Endothelial cell of umbilical vein (primary cell): ENCODE data around the gene SYT8. TPM values are rescaled to one million over a fixed set of nuclear protein-coding genes. Genes with fewer than 3 reads are reported as not detected.

Experiments used
- BruUV-seq: library from RNA; stranded (reverse); fragments of 400-500 nt; replicated peaks from 2 replicates; lab custom pipeline; 2021; lab: Mats Ljungman, UMichigan
- CTCF ChIA-PET: fragments of 300-600, 350-600 bp; sonication (Branson Sonifier 250); formaldehyde crosslinking; loops from one replicate; lab custom pipeline; 2021; ENCODE audit warnings: antibody characterized with exemption, inconsistent platforms; lab: Charles Lee
- POLR2A ChIA-PET: fragments of 300-600, 350-600 bp; sonication (Branson Sonifier 250); formaldehyde crosslinking; loops from one replicate; lab custom pipeline; 2021; ENCODE audit warnings: antibody characterized with exemption, inconsistent platforms; lab: Charles Lee
- DNase-seq: peaks from one replicate; pipeline ENCODE4 v3.0.0-alpha.2; 2011; ENCODE audit warnings: low read depth, low spot score
- FAIRE-seq: peaks from 2 replicates; lab custom pipeline; 2011; peaks lifted over from hg19 to GRCh38; lab: Jason Lieb, UNC
- H2AFZ ChIP-seq: 2 replicates; pipeline ENCODE4 v1.6.0; 2012; ENCODE audit warnings: low read depth, low read length, control low read depth, inconsistent platforms
- H3K27ac ChIP-seq: 2 replicates; pipeline ENCODE4 v1.5.1; 2011; ENCODE audit warnings: low read depth, mild to moderate bottlenecking, control low read depth, low read length, moderate library complexity; ENCODE audit not compliant: insufficient read depth
- H3K27me3 ChIP-seq, 2 experiments: 2 replicates each; pipeline versions ENCODE4 v1.6.0 to v1.6.1; 2011; ENCODE audit warnings: low read length in 2 of 2, mixed read lengths in 1 of 2; ENCODE audit not compliant: control insufficient read depth in 2 of 2, insufficient read depth in 2 of 2
- H3K36me3 ChIP-seq, 2 experiments: 2 replicates in 1 of 2; 3 replicates in 1 of 2; pipeline ENCODE4 v1.5.1; 2011; ENCODE audit warnings: low read length in 2 of 2, mild to moderate bottlenecking in 1 of 2, moderate library complexity in 1 of 2; ENCODE audit not compliant: control insufficient read depth in 2 of 2, insufficient read depth in 2 of 2; ENCODE audit errors: extremely low read depth in 1 of 2
- H3K4me1 ChIP-seq: 3 replicates; pipeline ENCODE4 v1.5.1; 2011; ENCODE audit warnings: mild to moderate bottlenecking, low read length; ENCODE audit not compliant: control insufficient read depth, insufficient read depth; ENCODE audit errors: extremely low read depth
- H3K4me2 ChIP-seq: 2 replicates; pipeline ENCODE4 v1.6.1; 2011; ENCODE audit warnings: low read length, control low read depth, mixed read lengths; ENCODE audit not compliant: insufficient read depth
- H3K4me3 ChIP-seq, 3 experiments: fragments of 200-600 bp in 1 of 3; sonication (generic), shearing (Covaris generic) in 1 of 3; replicated peaks in 1 of 3; 2 replicates each; pipeline ENCODE4 v1.5.1; 2011 to 2016; ENCODE audit warnings: control low read depth in 3 of 3, low read length in 3 of 3, mild to moderate bottlenecking in 2 of 3, inconsistent platforms in 1 of 3, low read depth in 1 of 3, moderate library complexity in 1 of 3; ENCODE audit not compliant: insufficient read depth in 1 of 3
- H3K79me2 ChIP-seq: 2 replicates; pipeline ENCODE4 v1.6.0; 2012; ENCODE audit warnings: low read length, inconsistent platforms; ENCODE audit not compliant: control insufficient read depth, insufficient read depth
- H3K9ac ChIP-seq: replicated peaks from 2 replicates; pipeline ENCODE3; 2011; ENCODE audit warnings: low read length, control low read depth; ENCODE audit not compliant: insufficient read depth; ENCODE audit errors: extremely low read depth
- H3K9me1 ChIP-seq: replicated peaks from 3 replicates; pipeline ENCODE4 v1.6.0; 2011; ENCODE audit warnings: mild to moderate bottlenecking, low read length; ENCODE audit not compliant: control insufficient read depth, insufficient read depth; ENCODE audit errors: extremely low read depth
- H3K9me3 ChIP-seq: replicated peaks from 2 replicates; pipeline ENCODE4 v1.5.1; 2012; ENCODE audit warnings: low read length, inconsistent platforms; ENCODE audit not compliant: control insufficient read depth, insufficient read depth
- H4K20me1 ChIP-seq: replicated peaks from 2 replicates; pipeline ENCODE3; 2011; ENCODE audit warnings: mild to moderate bottlenecking, low read length; ENCODE audit not compliant: control insufficient read depth, insufficient read depth; ENCODE audit errors: extremely low read depth
- CTCF ChIP-seq, 2 donors: IDR thresholded peaks; 1 replicate in 1 of 2; 2 replicates in 1 of 2; pipeline ENCODE4 v1.5.1; 2011; ENCODE audit warnings: low read length in 2 of 2, mild to moderate bottlenecking in 2 of 2, moderate library complexity in 2 of 2, control low read depth in 1 of 2, inconsistent platforms in 1 of 2, low read depth in 1 of 2; ENCODE audit not compliant: insufficient read depth in 1 of 2; ENCODE audit errors: extremely low read depth in 1 of 2
- EZH2 ChIP-seq: IDR thresholded peaks from 2 replicates; pipeline ENCODE4 v1.6.1; 2012; ENCODE audit warnings: borderline replicate concordance, low read depth, mild to moderate bottlenecking, moderate library complexity, low read length, inconsistent platforms; ENCODE audit not compliant: severe bottlenecking
- FOS ChIP-seq: IDR thresholded peaks from 2 replicates; pipeline ENCODE4 v1.6.1; 2011; ENCODE audit warnings: mild to moderate bottlenecking, low read length, moderate library complexity, borderline replicate concordance; ENCODE audit not compliant: insufficient read depth
- GATA2 ChIP-seq: IDR thresholded peaks from 2 replicates; pipeline ENCODE4 v1.7.0; 2011; ENCODE audit warnings: low read depth, mild to moderate bottlenecking, moderate library complexity, mixed read lengths, low read length; ENCODE audit not compliant: insufficient read length, insufficient read depth
- JUN ChIP-seq: IDR thresholded peaks from 2 replicates; pipeline ENCODE4 v1.6.1; 2011; ENCODE audit warnings: borderline replicate concordance, low read depth; ENCODE audit not compliant: insufficient read length, insufficient read depth
- MAX ChIP-seq: IDR thresholded peaks from 2 replicates; pipeline ENCODE4 v1.6.1; 2011; ENCODE audit not compliant: insufficient read depth, insufficient read length
- MYC ChIP-seq: IDR thresholded peaks from one replicate; pipeline ENCODE4 v1.6.1; 2011; ENCODE audit warnings: mild to moderate bottlenecking, low read depth, low read length
- POLR2A ChIP-seq: IDR thresholded peaks from 2 replicates; pipeline ENCODE4 v1.6.1; 2012; ENCODE audit warnings: low read depth, mild to moderate bottlenecking, control low read depth, low read length
- POLR2AphosphoS5 ChIP-seq: IDR thresholded peaks from 2 replicates; pipeline ENCODE4 v1.6.1; 2012; ENCODE audit warnings: low read depth, mild to moderate bottlenecking, control low read depth, low read length, moderate library complexity; ENCODE audit not compliant: insufficient read depth
- dilution Hi-C: fragments of 300-500 bp; cut with MboI; formaldehyde crosslinking; loops from one replicate; pipeline ENCODE4 v1.15.0; 2019; ENCODE audit warnings: low sequenced_read_pairs; ENCODE audit not compliant: extremely low pct_ligation_motif_present
- intact Hi-C: fragments of 100-400 bp; cut with micrococcal nuclease; formaldehyde crosslinking; loops from one replicate; pipeline ENCODE4 v1.10.0; 2022
- polyA plus RNA-seq, 4 experiments: library from polyadenylated mRNA; depleted of rRNA in 3 of 4; stranded (reverse) in 3 of 4; unstranded in 1 of 4; fragments of >200 nt; gene quantifications; 2 replicates each; pipeline versions ENCODE4 v1.2.1 to v1.2.3, GENCODE V29; 2011 to 2012; ENCODE audit warnings: missing spikeins in 1 of 4
- total RNA-seq: library from RNA; stranded (reverse); gene quantifications from 2 replicates; pipeline ENCODE4 v1.2.3, GENCODE V29; 2021

SYT8 gene
- total and polyA plus RNA-seq, 2 donors (not counting 3 experiments of a cell fraction or from before 2014, with no cell fraction given) = not detected

GRCh38 chr11:1868636-1869291 lies 34.0 kb downstream of the SYT8 start:
- H3K9ac ChIP-seq = no peak overlapping the region
- peaks cover 3% of the 10 kb centered on the region for H3K4me1 ChIP-seq
- H3K27ac ChIP-seq = no peak overlapping the region
- no peak for TF ChIP-seq POLR2AphosphoS5
- TF ChIP-seq CTCF (IDR thresholded peaks at IDR 0.05; ENCODE audit: extremely low read depth in 1 of 2, insufficient read depth in 1 of 2, low read depth in 1 of 2, low read length in 2 of 2) = no peak
- TF ChIP-seq EZH2 = no peak
- TF ChIP-seq MAX = no peak
- TF ChIP-seq JUN = no peak
- TF ChIP-seq POLR2A = no peak
- no peak for TF ChIP-seq GATA2
- TF ChIP-seq MYC = no peak
- TF ChIP-seq FOS = no peak
- ChIA-PET POLR2A (no interaction called here), CTCF (interaction anchor here (3.2 kb wide), 1 partner anchor 14 kb away, joined by 11 read pairs; no protein-coding TSS in a partner anchor)
- DNase-seq = no peak
- no peak overlapping the region for H2AFZ ChIP-seq
- no TSS peak for BruUV-seq
- dilution Hi-C loops (no loop called here), intact Hi-C loops (no loop called here)
- H3K4me3 ChIP-seq = no peak overlapping the region
- H3K27me3 ChIP-seq = peaks cover 0 to 3% of the 10 kb centered on the region in 2 experiments
- no peak for FAIRE-seq
- no peaks in the 10 kb centered on the region for H3K79me2 ChIP-seq
- no peaks in the 10 kb centered on the region for H3K9me1 ChIP-seq
- H3K9me3 ChIP-seq = no peaks in the 10 kb centered on the region
- no peak overlapping the region for H3K4me2 ChIP-seq
- no peaks in the 10 kb centered on the region for H4K20me1 ChIP-seq
- no peaks in the 10 kb centered on the region for H3K36me3 ChIP-seq
